AG04450 (cell line): ENCODE results near the gene CAPN13. TPM values are rescaled to one million over a fixed set of nuclear protein-coding genes. Genes with fewer than 3 reads are reported as not detected.

Experiments used
- CTCF ChIA-PET: fragments of 300-600, 350-600 bp; formaldehyde crosslinking; extraction: SDS; loops from one replicate; lab custom pipeline; 2022; ENCODE audit warnings: antibody characterized with exemption, inconsistent platforms; lab: Charles Lee
- POLR2A ChIA-PET: fragments of 350-600 bp; formaldehyde crosslinking; extraction: SDS; loops from one replicate; lab custom pipeline; 2021; ENCODE audit warnings: antibody characterized with exemption, inconsistent platforms; lab: Yijun Ruan, JAX
- DNase-seq: peaks from one replicate; pipeline ENCODE4 v3.0.0-alpha.2; 2011; ENCODE audit warnings: low read depth, low spot score
- H3K27ac ChIP-seq: one replicate; pipeline ENCODE4 v1.5.1; 2012; ENCODE audit warnings: low read depth, low read length, control low read depth
- H3K27me3 ChIP-seq: one replicate; pipeline ENCODE4 v1.6.0; 2012; ENCODE audit warnings: low read length; ENCODE audit not compliant: control insufficient read depth, insufficient read depth
- H3K4me3 ChIP-seq: 2 replicates; pipeline ENCODE4 v1.5.1; 2011; ENCODE audit warnings: mild to moderate bottlenecking, low read depth, low read length, control low read depth
- H3K9me3 ChIP-seq: 2 replicates; pipeline ENCODE4 v1.5.1; 2012; ENCODE audit warnings: low read length; ENCODE audit not compliant: control insufficient read depth, insufficient read depth
- polyA plus RNA-seq: library from polyadenylated mRNA; depleted of rRNA; stranded (reverse); fragments of >200 nt; gene quantifications from 2 replicates; pipeline ENCODE4 v1.2.3, GENCODE V29; 2011
- TF ChIP-seq, protein P1 (sequence below): IDR thresholded peaks from 2 replicates; pipeline ENCODE4 v1.5.1; 2011; ENCODE audit warnings: low read depth, low read length, control low read depth, inconsistent platforms

The CAPN13 gene
- polyA plus RNA-seq, 1 experiment: not detected

GRCh38 chr2:30826481-30826880 is 19.2 kb upstream of the CAPN13 start:
- Histone ChIP-seq H3K9me3 (no peaks in the 10 kb centered on the region), H3K27me3 (peaks cover 2% of the 10 kb centered on the region), H3K4me3 (no peak overlapping the region), H3K27ac (no peak overlapping the region)
- ChIA-PET POLR2A (no interaction called here), CTCF (no interaction called here)
- TF ChIP-seq, protein P1, sequence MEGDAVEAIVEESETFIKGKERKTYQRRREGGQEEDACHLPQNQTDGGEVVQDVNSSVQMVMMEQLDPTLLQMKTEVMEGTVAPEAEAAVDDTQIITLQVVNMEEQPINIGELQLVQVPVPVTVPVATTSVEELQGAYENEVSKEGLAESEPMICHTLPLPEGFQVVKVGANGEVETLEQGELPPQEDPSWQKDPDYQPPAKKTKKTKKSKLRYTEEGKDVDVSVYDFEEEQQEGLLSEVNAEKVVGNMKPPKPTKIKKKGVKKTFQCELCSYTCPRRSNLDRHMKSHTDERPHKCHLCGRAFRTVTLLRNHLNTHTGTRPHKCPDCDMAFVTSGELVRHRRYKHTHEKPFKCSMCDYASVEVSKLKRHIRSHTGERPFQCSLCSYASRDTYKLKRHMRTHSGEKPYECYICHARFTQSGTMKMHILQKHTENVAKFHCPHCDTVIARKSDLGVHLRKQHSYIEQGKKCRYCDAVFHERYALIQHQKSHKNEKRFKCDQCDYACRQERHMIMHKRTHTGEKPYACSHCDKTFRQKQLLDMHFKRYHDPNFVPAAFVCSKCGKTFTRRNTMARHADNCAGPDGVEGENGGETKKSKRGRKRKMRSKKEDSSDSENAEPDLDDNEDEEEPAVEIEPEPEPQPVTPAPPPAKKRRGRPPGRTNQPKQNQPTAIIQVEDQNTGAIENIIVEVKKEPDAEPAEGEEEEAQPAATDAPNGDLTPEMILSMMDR: no peak
- DNase-seq: no peak

DNA sequence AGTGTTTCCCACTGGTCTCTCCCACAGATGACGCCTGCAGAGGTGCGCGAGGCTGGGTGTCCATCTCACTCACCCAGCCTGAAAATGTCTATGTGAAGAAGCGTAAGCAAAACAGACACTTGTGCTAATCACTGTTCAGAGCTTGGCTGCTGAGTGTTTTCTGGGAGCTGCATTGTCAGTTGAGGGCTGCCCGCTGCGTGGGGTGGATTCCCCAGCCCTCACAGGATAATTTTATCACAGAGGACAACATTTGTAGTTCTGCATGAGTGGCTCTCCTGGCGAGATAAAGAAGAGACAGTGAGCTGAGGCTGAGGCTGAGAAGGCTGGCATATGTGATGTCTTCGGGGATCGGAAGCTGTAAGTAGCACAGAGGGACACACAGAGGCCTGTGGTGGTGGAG is 16.2 kb upstream of the CAPN13 start:
- CTCF ChIA-PET: no interaction called here
- Histone ChIP-seq H3K27me3 (peaks cover 2% of the 10 kb centered on the region), H3K9me3 (no peaks in the 10 kb centered on the region), H3K4me3 (no peak overlapping the region), H3K27ac (no peak overlapping the region)
- POLR2A ChIA-PET: no interaction called here
- TF ChIP-seq, protein P1: no peak
- no peak for DNase-seq

- ChIA-PET CTCF (no interaction called here), POLR2A (no interaction called here)
- TF ChIP-seq, protein P1: no peak
- no peaks in the 10 kb centered on the region for H3K9me3 ChIP-seq
- DNase-seq: no peak
- H3K4me3 ChIP-seq: no peak overlapping the region
- no peak overlapping the region for H3K27ac ChIP-seq
- H3K27me3 ChIP-seq: peaks cover 2% of the 10 kb centered on the region
Measured at GRCh38 chr2:30821960-30822359, 14.7 kb upstream of the CAPN13 start.

- no peak for DNase-seq
- ChIA-PET CTCF (interaction anchor here (0.6 kb wide), 1 partner anchor 821 kb away, joined by 4 read pairs; no protein-coding TSS in a partner anchor), POLR2A (no interaction called here)
- Histone ChIP-seq H3K4me3 (no peak overlapping the region), H3K9me3 (no peaks in the 10 kb centered on the region), H3K27me3 (peaks cover 2% of the 10 kb centered on the region), H3K27ac (no peak overlapping the region)
- TF ChIP-seq, protein P1: no peak
Measured at GRCh38 chr2:30820381-30821055, 13.3 kb upstream of the CAPN13 start.

- POLR2A ChIA-PET: interaction anchor here (0.6 kb wide), 1 partner anchor 579 kb away, joined by 9 read pairs; no protein-coding TSS in a partner anchor
- peaks cover 3% of the 10 kb centered on the region for H3K27me3 ChIP-seq
- H3K4me3 ChIP-seq: no peak overlapping the region
- CTCF ChIA-PET: no interaction called here
- TF ChIP-seq, protein P1: no peak
- no peak overlapping the region for H3K27ac ChIP-seq
- no peak for DNase-seq
- no peaks in the 10 kb centered on the region for H3K9me3 ChIP-seq
Measured at GRCh38 chr2:30809938-30810337, 2.7 kb upstream of the CAPN13 start.
